Adipose tissue (tissue), 3 donors: ENCODE measurements around the gene RBM18. TPM values are rescaled to one million over a fixed set of nuclear protein-coding genes. Genes with fewer than 3 reads are reported as not detected.

Source experiments
- H3K27ac ChIP-seq: one replicate; pipeline ENCODE4 v1.5.1; 2013; ENCODE audit warnings: low read depth, low read length
- WGBS, 3 donors: extraction: QIAGEN DNeasy Blood & Tissue Kit; methylation state at CpG; one replicate each; pipeline ENCODE4 v1.1.7; 2013; 5-methylcytosine and 5-hydroxymethylcytosine counted together
- polyA plus RNA-seq, 3 donors: library from polyadenylated mRNA; stranded (reverse); fragments of 200-250 nt; gene quantifications; one replicate each; pipeline ENCODE4 v1.2.3, GENCODE V29; 2013
- donor health status: healthy with polysubstance abuse.
- donor health status: Bipolar disorder and iron deficiency.
- donor health status: healthy.

The RBM18 gene
- 10 to 100 TPM in 1 of 3 donors, 1 to 10 TPM in 2; 4.8 to 10.7 (median 8.5) TPM for polyA plus RNA-seq

GRCh38 chr9:122264360-122265148 is at the start of gene RBM18, which contains the start of gene MRRF:
TSS of gene RBM18 (minus strand) at chr9:122264840. CDS start at chr9:122261492, 3,348 bp downstream.
TSS of gene MRRF (plus strand) at chr9:122264882. CDS start at chr9:122270892, 6,010 bp downstream.
- H3K27ac ChIP-seq, result peak within 1 kb of the TSS; percentile 68
- WGBS, 3 donors, result 0% methylated on average over 60 of the region's 60 CpGs

- H3K27ac ChIP-seq, result no peak overlapping the region
These were observed 49.5 kb upstream of the RBM18 start for GRCh38 chr9:122314165-122314564.

GRCh38 chr9:122309861-122310260 is 45.2 kb upstream of the RBM18 start:
- WGBS, 3 donors, result 83 to 89% (median 88%) methylated on average over 2 of the region's 2 CpGs
- no peak overlapping the region for H3K27ac ChIP-seq

GRCh38 chr9:122307925-122308324 is 43.3 kb upstream of the RBM18 start:
- 78 to 91% (median 89%) methylated on average over 1 of the region's 1 CpG for WGBS, 3 donors
- H3K27ac ChIP-seq, result no peak overlapping the region

- 67 to 77% (median 74%) methylated on average over 4 to 5 of the region's 5 CpGs for WGBS, 3 donors
- no peak overlapping the region for H3K27ac ChIP-seq
These were observed 42.4 kb upstream of the RBM18 start for GRCh38 chr9:122307061-122307460.

GRCh38 chr9:122302237-122303093 is 37.8 kb upstream of the RBM18 start:
- 85 to 94% (median 91%) methylated on average over 5 of the region's 5 CpGs for WGBS, 3 donors

GRCh38 chr9:122297512-122297911 is 32.9 kb upstream of the RBM18 start:
- WGBS, 3 donors, result 72 to 97% (median 78%) methylated on average over 3 of the region's 3 CpGs
- H3K27ac ChIP-seq, result no peak overlapping the region

More at GRCh38 chr9:122302237-122303093, 37.8 kb upstream of the RBM18 start:
- no peak overlapping the region for H3K27ac ChIP-seq

- WGBS, 3 donors, result 59 to 66% (median 64%) methylated on average over 4 of the region's 4 CpGs
These were observed 29.9 kb upstream of the RBM18 start for GRCh38 chr9:122294531-122294930.

GRCh38 chr9:122291458-122291857 is 26.8 kb upstream of the RBM18 start:
- WGBS, 3 donors, result 74 to 96% (median 90%) methylated on average over 3 of the region's 3 CpGs
- no peak overlapping the region for H3K27ac ChIP-seq

More at GRCh38 chr9:122294531-122294930, 29.9 kb upstream of the RBM18 start:
- H3K27ac ChIP-seq, result no peak overlapping the region

GRCh38 chr9:122287214-122287720 is 22.6 kb upstream of the RBM18 start:
- 72 to 81% (median 78%) methylated on average over 1 of the region's 1 CpG for WGBS, 3 donors
- no peak overlapping the region for H3K27ac ChIP-seq

GRCh38 chr9:122286764-122287163 is 22.1 kb upstream of the RBM18 start:
- WGBS, 3 donors, result 79 to 82% (median 79%) methylated on average over 1 of the region's 1 CpG

GRCh38 chr9:122281368-122281767 is 16.7 kb upstream of the RBM18 start:
- WGBS, 3 donors, result 90 to 91% (median 91%) methylated on average over 5 of the region's 5 CpGs
- no peak overlapping the region for H3K27ac ChIP-seq

More at GRCh38 chr9:122286764-122287163, 22.1 kb upstream of the RBM18 start:
- no peak overlapping the region for H3K27ac ChIP-seq

GRCh38 chr9:122277285-122277897 is 12.8 kb upstream of the RBM18 start:
- 98 to 99% (median 99%) methylated on average over 10 of the region's 10 CpGs for WGBS, 3 donors
- H3K27ac ChIP-seq, result no peak overlapping the region

GRCh38 chr9:122276096-122276495 is 11.5 kb upstream of the RBM18 start:
- WGBS, 3 donors, result 92 to 97% (median 96%) methylated on average over 7 of the region's 7 CpGs
- H3K27ac ChIP-seq, result no peak overlapping the region

- no peak overlapping the region for H3K27ac ChIP-seq
- 95 to 98% (median 96%) methylated on average over 2 of the region's 2 CpGs for WGBS, 3 donors
These were observed 9.4 kb upstream of the RBM18 start for GRCh38 chr9:122274055-122274454.

GRCh38 chr9:122268041-122268814 is 3.6 kb upstream of the RBM18 start:
- WGBS, 3 donors, result 68 to 88% (median 82%) methylated on average over 6 of the region's 6 CpGs

GRCh38 chr9:122265149-122265915 is 692 bp upstream of the RBM18 start:
- WGBS, 3 donors, result 6 to 11% (median 9%) methylated on average over 17 of the region's 17 CpGs
- H3K27ac ChIP-seq, result peak overlapping the region; percentile 68

More at GRCh38 chr9:122268041-122268814, 3.6 kb upstream of the RBM18 start:
- H3K27ac ChIP-seq, result no peak overlapping the region
